GM18505 (cell line): Measurements from ENCODE around the gene MYH6.
"Not testable (repeated sequence)": the region's sequence is repeated elsewhere in the genome, so short reads cannot be mapped to it uniquely, and the experiment has no call there.

Experiments used
- ATAC-seq: cut with Tn5 transposase; IDR thresholded peaks from one replicate; pipeline ENCODE4 v1.9.1; 2021; ENCODE audit not compliant: unreplicated experiment
- POLR2A ChIP-seq: IDR thresholded peaks from 4 replicates; pipeline ENCODE4 v1.6.1; 2011; ENCODE audit warnings: borderline replicate concordance; ENCODE audit not compliant: insufficient read depth, insufficient read length; ENCODE audit errors: extremely low read depth

Gene MYH6

DNA sequence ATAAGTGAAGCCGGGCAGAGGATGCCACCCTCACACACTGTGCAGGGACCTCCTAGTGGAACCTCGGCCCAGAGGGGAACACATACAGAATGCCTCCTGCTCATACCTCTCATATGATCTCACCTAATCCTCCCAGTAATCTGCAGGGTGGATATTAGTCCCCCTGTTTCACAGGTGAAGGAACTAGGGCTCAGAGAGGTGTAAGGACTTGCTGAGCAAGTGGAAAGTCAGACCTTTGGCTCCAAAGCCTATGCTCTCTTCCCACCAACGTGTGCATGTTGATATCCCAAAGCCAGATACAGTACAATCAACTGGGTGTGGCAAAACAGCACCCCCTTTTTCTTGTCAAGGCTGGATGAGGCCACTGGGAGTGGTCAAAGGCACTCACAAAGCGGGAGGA lies 4.2 kb downstream of the MYH6 start:
- no peak for ATAC-seq
- no peak for TF ChIP-seq POLR2A

DNA sequence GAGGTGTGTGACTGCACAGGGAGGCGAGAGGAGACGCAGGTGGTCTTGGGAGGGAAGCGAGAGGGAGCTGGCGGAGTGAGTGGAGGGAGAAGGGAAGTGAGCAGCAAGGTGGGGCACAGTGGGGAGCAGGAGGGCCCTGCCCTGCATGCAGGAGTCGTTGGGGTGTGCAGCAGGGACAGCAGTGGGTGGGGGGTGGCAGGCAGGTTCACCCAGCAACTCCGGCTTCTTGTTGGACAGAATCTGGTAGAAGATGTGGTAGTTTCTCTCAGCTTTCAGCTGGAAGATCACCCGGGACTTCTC lies 5.0 kb downstream of the MYH6 start:
- no peak for ATAC-seq
- TF ChIP-seq POLR2A = no peak

DNA sequence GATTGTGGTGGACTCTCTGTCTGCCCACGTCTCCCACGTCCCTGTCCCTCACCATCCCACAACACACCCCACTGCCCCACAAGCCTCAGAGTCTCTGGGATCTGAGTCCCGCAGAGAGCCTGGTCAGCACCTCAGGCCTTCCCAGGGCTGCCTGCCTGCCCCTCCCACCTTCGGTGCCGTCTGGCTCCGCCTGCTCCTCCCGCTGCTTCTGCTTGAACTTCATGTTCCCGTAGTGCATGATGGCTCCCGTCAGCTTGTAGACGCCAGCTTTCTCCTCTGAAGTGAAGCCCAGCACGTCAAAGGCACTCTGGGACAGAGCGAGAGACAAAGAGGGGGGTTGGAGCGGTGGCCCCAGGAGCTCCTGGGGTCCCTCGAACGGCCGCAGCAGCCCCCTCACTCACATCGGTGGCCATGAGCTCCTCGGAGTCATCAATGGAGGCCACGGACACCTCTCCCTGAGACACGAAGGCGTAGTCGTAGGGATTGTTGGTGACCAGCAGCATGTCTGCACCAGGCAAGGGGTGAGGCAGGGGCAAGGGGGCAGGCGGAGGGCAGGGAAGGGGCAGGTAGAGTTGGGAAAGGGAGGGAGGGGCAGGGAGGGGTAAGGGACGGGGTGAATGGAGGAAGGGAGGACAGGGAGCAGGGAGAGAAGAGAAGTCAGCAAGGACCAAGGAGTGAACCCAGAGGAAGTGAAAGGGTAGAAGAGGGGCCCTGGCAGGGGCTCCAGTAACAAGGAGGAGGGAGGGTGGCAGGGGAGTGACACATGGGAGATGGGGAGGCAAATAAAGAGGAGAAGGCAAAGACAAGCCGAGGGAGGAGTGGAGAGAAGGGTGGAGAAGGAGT lies 5.6 kb downstream of the MYH6 start:
- no peak for TF ChIP-seq POLR2A
- no peak for ATAC-seq

DNA sequence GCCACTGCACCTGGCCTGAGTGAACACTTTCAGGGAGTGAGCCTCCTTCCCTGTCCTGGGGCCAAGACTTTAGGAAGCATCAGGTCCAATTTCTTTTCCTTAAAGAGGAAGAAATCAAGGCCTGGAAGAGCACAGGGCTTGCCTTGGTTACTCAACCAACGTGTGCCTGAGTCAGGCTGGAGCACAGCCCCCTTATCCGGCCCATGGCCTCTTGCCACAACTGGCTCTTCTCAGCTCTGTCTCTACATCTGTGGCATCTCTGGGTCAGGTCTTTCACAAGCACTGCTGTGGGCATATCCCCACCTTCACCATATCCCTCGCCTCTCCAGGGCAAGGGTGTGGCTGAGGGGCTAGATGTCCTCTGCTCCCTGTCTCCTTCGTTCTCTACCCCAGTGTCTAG lies 6.8 kb downstream of the MYH6 start:
- ATAC-seq = no peak
- TF ChIP-seq POLR2A = no peak

DNA sequence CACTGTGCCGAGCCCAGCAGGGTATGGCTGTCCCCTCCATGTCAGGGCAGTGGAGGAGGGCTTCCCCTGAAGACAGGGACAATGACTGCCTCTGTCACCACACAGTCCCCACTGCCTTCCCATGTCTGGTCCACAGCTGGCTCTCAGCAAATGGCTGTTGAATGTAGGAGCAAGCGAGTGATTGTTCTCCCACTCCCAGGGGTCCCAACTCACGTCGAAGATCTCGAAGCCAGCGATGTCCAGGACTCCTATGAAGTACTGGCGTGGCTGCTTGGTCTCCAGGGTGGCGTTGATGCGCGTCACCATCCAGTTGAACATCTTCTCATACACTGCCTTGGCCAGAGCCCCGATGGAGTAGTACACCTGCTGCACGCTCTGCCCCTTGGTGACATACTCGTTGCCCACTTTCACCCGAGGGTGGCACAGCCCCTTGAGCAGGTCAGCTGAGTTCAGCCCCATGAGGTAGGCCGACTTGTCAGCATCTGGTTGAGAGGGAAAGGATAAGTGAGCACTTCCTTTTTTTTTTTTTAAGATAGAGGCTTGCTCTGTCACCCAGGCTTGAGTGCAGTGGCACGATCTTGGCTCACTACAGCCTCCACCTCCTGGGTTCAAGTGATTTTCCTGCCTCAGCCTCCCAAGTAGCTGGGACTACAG lies 7.5 kb downstream of the MYH6 start:
- ATAC-seq = not testable (repeated sequence)

DNA sequence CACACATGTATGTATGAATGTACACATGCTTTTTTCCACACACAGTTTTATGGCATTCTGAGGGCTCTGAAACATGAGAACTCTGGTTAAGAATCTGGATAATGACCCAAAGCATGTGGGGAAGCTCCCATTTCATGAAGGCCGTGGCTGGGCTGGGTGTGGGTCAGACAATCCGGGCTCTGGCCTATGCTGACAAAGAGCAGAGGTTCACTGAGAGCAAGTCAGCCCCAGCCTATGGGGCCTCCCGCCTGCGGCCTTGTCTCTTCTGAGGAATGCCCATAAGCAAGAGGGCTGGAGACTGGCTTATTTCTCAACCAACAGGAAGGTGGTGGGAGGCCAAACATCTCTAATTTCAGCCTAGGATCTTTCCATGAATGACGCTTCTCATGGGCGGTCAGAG lies 8.5 kb downstream of the MYH6 start:
- ATAC-seq = no peak
- no peak for TF ChIP-seq POLR2A

DNA sequence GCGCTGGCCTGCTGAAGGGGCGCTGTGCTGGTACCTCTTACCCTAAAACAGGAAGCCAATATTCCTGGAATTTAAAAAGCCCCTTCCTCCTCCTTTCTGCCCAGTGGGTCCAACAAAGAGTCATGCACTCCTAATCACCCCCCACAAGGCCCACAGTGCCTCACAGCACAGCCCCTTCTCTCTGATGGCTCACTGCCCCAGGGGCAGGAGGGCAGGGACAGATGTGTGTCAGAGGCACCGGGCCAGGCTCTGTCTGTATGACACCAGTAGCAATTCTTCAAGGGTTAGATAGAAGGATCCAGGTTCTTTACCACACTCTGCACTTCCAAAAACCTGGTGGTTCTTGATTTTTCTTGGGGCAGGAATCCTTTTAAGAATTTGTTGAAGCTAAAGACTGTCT lies 8.9 kb downstream of the MYH6 start:
- ATAC-seq = no peak
- no peak for TF ChIP-seq POLR2A

DNA sequence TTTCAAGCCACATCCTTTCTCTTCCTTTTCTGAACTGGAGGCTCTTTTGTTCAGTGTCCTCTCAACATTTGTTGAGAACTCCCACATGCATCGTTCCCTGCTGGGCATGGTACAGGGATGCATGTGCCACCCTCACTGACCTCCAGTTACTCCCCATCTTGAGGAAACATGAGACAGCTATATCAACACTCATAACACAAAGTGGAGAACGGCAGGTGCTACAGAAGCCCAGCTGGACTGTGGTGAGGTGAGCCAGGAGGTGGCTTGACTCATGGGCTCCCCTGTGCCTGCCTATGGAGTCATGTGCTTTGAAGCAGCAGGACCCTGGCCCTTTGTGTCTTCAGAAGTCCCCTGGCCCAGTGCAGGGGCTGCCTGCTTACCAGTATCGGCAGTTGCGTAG lies 9.7 kb downstream of the MYH6 start:
- no peak for ATAC-seq

DNA sequence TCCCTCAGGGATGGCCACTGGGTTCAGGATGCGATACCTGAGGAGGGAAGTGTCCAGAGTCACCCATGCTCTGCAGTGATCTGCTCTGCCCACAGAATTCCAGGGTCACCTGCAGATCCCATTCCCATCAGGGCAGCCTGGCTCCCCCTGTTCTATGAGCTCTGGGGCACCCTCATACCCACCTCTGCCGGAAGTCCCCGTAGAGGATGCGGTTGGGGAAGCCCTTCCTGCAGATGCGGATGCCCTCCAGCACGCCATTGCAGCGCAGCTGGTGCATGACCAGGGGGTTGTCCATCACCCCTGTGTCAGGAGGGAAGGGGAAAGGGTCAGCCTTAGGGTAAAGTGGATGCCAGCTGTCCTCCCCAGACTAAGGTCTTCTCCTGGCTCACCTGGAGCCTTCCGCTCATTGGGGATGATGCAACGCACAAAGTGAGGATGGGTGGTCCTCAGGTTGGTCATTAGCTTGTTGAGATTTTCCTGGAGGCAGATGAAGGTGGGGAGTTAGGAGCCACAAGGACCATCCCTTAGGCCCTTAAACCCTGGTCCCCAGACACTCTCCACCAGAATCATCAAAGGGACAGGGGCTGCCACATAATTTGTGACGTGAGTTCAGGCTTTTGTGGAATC lies 11.2 kb downstream of the MYH6 start:
- no peak for TF ChIP-seq POLR2A

More for the DNA sequence above, 9.7 kb downstream of the MYH6 start:
- no peak for TF ChIP-seq POLR2A

DNA sequence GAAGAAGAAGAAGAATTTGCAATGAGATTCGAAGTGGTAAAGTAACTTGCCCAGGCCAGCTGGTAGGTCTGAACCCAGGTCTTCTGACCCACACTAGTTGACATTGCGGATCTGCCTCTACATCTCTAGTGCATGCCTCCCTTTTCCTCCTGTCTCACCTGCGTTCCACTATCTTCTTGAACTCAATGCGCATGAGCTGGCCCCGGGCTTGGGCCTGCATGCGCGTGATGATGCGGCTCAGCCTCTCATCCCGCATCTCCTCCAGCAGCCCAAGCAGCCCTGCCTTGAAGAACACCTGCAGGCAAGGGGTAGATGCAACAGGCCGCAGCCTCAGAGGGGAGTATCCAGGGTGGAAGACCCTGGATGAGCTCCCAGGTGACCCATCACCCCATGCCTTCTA lies 11.9 kb downstream of the MYH6 start:
- no peak for TF ChIP-seq POLR2A
- no peak for ATAC-seq

More for the DNA sequence above, 11.2 kb downstream of the MYH6 start:
- no peak for ATAC-seq

DNA sequence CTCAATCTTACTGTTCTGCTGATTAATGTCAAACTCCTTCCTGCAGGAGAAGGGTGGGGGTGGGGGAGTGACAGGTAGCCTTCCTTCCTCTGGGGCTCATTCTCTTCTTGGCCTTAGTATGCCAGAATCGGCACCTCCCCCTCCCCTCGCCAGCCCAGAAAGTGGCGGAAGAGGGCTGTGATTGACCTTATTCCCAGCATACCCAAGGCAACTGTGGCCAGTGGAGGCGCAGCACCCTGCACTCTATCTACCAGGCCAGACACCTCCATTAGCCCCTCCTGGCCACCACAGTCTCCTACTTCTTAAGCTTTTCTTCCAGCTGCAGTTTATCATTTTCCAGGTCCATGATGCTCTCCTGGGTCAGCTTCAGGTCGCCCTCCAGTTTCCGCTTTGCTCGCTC lies 15.5 kb downstream of the MYH6 start:
- no peak for ATAC-seq
- TF ChIP-seq POLR2A = no peak

DNA sequence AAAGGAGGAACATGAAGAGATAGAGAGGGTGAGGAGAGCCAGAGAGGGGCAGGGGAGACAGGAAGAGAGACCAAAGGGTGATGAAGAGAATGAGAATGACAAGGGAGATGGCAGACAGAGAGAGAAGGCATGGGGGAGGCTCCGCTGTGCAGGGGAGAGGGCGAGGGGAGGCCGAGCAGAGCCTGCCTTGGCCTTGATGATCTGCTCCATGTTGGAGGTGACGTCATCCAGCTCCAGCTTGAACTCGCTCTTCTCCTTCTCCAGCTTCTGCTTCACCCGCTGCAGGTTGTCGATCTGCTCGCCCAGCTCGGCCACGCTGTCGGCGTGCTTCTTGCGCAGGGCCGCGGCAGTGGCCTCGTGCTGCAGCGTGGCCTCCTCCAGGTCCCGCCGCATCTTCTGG lies 18.2 kb downstream of the MYH6 start:
- ATAC-seq = not testable (repeated sequence)

DNA sequence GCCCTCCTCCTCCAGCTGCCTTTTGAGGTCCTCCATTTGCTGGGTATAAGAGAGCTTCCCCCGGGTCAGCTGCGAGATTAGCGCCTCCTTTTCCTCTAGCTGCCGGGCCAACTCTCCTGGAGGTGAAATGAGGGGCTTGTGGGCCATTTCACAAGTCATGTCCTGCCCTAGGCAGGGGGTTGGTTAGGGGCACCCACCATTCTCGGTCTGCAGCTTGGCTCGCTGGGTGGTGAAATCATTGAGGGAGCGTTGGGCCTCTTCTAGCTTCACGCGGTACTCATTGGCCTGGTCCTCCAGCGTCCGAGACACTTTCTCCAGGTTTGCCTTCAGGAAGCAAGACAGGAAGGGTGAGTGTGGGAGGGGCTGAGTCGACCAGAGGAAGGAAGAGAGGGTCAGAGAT lies 18.7 kb downstream of the MYH6 start:
- TF ChIP-seq POLR2A = no peak

DNA sequence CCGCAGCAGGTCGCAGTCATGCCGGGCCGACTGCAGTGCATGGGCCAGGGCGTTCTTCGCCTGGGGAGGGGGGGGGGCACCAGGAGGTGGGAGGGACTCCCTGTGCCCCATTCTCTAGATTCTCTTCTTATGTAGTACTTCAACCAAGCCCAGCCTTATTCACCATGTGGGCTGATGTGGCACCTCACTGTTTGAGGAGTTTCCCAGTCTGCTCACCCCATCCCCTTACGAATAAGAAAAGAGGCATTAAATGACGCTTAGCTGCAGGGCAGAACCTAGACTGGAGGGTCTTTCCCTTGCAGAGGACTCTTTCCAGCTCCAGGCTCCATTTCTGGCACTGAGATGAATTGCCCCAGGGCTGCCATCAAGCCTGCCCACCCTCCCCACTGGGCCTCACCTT lies 19.1 kb downstream of the MYH6 start:
- TF ChIP-seq POLR2A = no peak
- ATAC-seq = no peak

More for the DNA sequence above, 18.7 kb downstream of the MYH6 start:
- no peak for ATAC-seq

DNA sequence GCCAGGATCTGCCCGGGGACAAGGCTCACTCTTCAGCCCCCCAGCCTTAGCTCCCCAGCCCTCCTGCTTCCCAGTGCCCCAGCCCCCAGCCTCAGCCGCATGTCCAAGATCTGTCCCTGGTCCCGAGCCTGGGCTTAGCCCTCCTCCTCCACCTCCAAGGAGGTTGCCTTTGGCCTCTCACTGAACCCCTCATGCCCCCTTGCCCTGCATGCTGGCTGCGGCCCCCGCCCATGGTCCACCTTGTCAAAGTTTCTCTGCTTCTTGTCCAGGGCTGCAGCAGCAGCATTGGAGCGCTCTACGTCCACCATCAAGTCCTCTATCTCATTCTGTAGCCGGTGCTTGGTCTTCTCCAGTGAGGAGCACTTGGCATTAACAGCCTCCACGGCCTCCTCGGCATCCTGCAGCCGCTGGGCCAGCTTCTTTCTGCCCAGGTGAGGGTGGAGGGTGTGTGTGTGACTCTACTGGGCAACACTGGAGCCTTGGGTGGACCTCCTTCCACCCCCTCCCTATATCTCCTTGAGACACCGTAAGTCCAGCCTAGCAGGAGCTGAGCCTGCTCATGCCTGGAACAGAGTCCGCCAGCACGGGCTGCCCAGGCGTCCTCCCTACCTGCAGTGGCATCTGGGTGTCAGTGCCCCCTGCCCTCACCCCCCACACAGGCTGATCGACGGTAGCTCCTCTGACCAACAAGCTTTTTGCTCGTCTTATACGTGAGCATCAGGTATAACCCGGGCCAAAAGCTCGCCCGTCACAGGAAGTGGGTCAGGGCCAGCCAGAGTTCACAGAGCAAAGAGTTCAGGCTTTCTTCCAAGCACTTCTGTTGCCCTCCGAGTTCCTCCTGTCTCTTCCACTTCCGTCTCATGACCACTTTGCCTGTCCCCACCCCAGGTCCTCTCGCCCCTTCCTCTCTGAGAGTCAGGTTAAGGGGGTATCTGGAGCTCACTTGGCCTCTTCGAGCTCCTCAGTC lies 19.9 kb downstream of the MYH6 start:
- no peak for TF ChIP-seq POLR2A
- no peak for ATAC-seq
